Stimulated activated naive B cell treated with anti-CD40 and anti-IgM and Interleukin-4, amounts not matched to agents 10 μg/mL and 1 μg/mL and 100 μg/mL, for 72 hours (primary cell): ENCODE measurements around the gene GH2.

Source experiments
- ATAC-seq, 2 donors: fragments of 150-1000 bp; cut with Tn5 transposase; replicated peaks; 2 replicates each; pipeline ENCODE4 v1.10.0; 2021; ENCODE audit warnings: moderate library complexity in 1 of 2
- DNase-seq: peaks from one replicate; pipeline ENCODE4 v3.0.0; 2021
- H3K27ac Mint-ChIP-seq: one replicate; pipeline ENCODE4 v1.8.0; 2022; ENCODE audit warnings: mild to moderate bottlenecking, mixed read lengths
- H3K27me3 Mint-ChIP-seq, 2 donors: one replicate each; pipeline ENCODE4 v1.8.0; 2022; ENCODE audit warnings: mixed read lengths in 2 of 2
- H3K36me3 Mint-ChIP-seq, 2 donors: one replicate each; pipeline ENCODE4 v1.8.0; 2022; ENCODE audit warnings: mixed read lengths in 2 of 2, mild to moderate bottlenecking in 1 of 2
- H3K4me1 Mint-ChIP-seq, 2 donors: one replicate each; pipeline ENCODE4 v1.8.0; 2022; ENCODE audit warnings: mixed read lengths in 2 of 2, mild to moderate bottlenecking in 1 of 2
- H3K4me3 Mint-ChIP-seq, 2 donors: one replicate each; pipeline ENCODE4 v1.8.0; 2022; ENCODE audit warnings: mild to moderate bottlenecking in 2 of 2, mixed read lengths in 2 of 2, moderate library complexity in 1 of 2
- H3K9me3 Mint-ChIP-seq, 2 donors: one replicate each; pipeline ENCODE4 v1.8.0; 2022; ENCODE audit warnings: mixed read lengths in 2 of 2, mild to moderate bottlenecking in 1 of 2

GH2 gene

GRCh38 chr17:63833741-63834373, 47.9 kb downstream of the GH2 start:
- H3K27ac Mint-ChIP-seq, result peak overlapping the region; percentile 14
- no peaks in the 10 kb centered on the region for H3K27me3 Mint-ChIP-seq
- no peak for ATAC-seq
- H3K4me3 Mint-ChIP-seq, result no peak overlapping the region
- peaks cover 53 to 63% of the 10 kb centered on the region in 2 donors for H3K36me3 Mint-ChIP-seq
- DNase-seq, result no peak
- H3K4me1 Mint-ChIP-seq, result peaks cover 31 to 66% of the 10 kb centered on the region in 2 donors
- no peaks in the 10 kb centered on the region for H3K9me3 Mint-ChIP-seq

DNA sequence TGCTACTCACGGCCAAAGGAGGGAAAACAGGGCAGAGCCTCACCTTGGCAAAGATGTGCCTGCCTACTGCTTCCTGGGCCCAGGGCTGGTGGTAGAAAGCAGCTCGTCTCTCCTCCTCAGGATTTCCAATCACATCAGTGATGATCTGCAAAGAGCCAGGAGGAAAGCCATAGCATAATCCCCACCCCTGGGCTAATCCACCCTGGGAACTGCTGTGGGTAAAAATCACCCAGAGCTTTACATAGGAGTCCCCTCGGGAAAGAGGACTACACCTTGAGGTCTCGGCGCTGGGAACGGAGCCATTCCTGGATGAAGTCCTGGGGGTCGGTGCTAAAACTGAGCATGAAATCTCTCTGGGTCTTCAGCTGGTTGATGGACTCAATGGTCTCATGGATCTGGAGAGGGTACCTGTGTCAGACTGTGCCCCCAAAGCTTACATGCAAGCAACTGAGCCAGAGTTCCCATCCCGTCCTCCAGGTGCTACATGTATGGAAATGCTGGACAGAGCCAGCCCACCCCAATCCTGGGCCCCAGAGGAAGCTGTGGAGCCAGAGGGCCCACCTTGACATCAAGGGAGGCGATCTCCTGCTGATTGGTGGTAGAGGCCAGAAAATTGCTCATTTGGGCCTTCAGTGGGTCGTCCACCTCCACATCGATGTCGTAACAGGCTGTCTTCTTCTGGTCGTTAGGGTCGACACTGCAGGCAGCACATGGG, 48.6 kb downstream of the GH2 start:
- Mint-ChIP-seq H3K36me3 (peaks cover 53 to 66% of the 10 kb centered on the region in 2 donors), H3K4me1 (peaks cover 29 to 64% of the 10 kb centered on the region in 2 donors), H3K4me3 (no peak overlapping the region), H3K27me3 (no peaks in the 10 kb centered on the region), H3K9me3 (no peaks in the 10 kb centered on the region), H3K27ac (peak overlapping the region; percentile 14)
- no peak for ATAC-seq
- no peak for DNase-seq

DNA sequence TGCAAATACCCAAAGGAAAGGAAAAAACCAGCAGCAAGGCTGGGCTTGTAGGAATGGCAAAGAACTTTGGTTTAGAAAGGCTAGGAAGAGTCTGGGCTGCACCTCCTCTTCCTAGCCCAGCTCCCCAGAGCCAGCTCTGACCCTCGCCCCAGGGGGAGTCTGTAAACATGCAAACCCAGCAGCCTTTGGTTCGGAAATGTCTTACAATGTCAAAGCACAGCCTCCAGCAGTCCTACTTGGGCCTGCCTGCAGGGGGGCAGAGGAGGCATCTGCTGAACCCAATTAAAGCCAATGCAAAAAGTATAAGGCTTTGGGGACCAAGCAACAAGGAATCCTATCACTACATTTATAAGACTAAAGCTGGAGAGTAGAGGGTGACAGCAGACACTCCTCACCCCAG, 49.3 kb downstream of the GH2 start:
- H3K27me3 Mint-ChIP-seq, result no peaks in the 10 kb centered on the region
- no peak for DNase-seq
- no peak for ATAC-seq
- no peak overlapping the region for H3K4me3 Mint-ChIP-seq
- no peak overlapping the region for H3K27ac Mint-ChIP-seq
- peaks cover 28 to 64% of the 10 kb centered on the region in 2 donors for H3K4me1 Mint-ChIP-seq
- peaks cover 50 to 67% of the 10 kb centered on the region in 2 donors for H3K36me3 Mint-ChIP-seq
- no peaks in the 10 kb centered on the region for H3K9me3 Mint-ChIP-seq

- H3K27me3 Mint-ChIP-seq, result no peaks in the 10 kb centered on the region
- no peak for DNase-seq
- no peak for ATAC-seq
- H3K4me3 Mint-ChIP-seq, result no peak overlapping the region
- H3K36me3 Mint-ChIP-seq, result peaks cover 50 to 69% of the 10 kb centered on the region in 2 donors
- peaks cover 26 to 60% of the 10 kb centered on the region in 2 donors for H3K4me1 Mint-ChIP-seq
- no peaks in the 10 kb centered on the region for H3K9me3 Mint-ChIP-seq
- no peak overlapping the region for H3K27ac Mint-ChIP-seq
Measured at GRCh38 chr17:63832014-63832413, 49.7 kb downstream of the GH2 start.

- DNase-seq (no peak), ATAC-seq (no peak)
- Mint-ChIP-seq H3K4me3 (no peak overlapping the region), H3K27ac (peak overlapping the region; percentile 38), H3K4me1 (peaks cover 26 to 60% of the 10 kb centered on the region in 2 donors), H3K27me3 (no peaks in the 10 kb centered on the region), H3K36me3 (peaks cover 49 to 70% of the 10 kb centered on the region in 2 donors), H3K9me3 (no peaks in the 10 kb centered on the region)
Measured at GRCh38 chr17:63831505-63831904, 50.2 kb downstream of the GH2 start.

GRCh38 chr17:63830904-63831491, 50.7 kb downstream of the GH2 start:
- Mint-ChIP-seq H3K27me3 (no peaks in the 10 kb centered on the region), H3K4me3 (peak overlapping the region in 1 of 2 donors; percentile 25), H3K9me3 (no peaks in the 10 kb centered on the region), H3K4me1 (peaks cover 31 to 65% of the 10 kb centered on the region in 2 donors), H3K36me3 (peaks cover 54 to 74% of the 10 kb centered on the region in 2 donors), H3K27ac (peak overlapping the region; percentile 38)
- ATAC-seq, result no peak
- no peak for DNase-seq

DNA sequence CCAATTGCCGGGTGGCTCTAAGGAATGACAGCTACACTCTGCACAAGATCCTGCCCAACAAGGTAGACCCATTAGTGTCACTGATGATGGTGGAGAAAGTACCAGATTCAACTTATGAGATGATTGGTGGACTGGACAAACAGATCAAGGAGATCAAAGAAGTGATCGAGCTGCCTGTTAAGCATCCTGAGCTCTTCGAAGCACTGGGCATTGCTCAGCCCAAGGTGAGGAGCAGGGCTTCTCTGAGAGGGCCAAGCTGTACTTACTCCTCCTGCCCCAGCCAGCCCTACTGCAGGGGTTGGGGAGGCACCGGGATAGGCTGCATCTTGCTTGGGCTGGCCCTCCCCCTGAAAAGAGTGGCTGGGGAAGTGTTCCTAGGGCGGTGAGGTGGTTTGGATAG, 51.5 kb downstream of the GH2 start:
- Mint-ChIP-seq H3K27ac (peak overlapping the region; percentile 38), H3K9me3 (no peaks in the 10 kb centered on the region), H3K4me1 (peaks cover 34 to 65% of the 10 kb centered on the region in 2 donors), H3K27me3 (no peaks in the 10 kb centered on the region), H3K36me3 (peaks cover 52 to 73% of the 10 kb centered on the region in 2 donors), H3K4me3 (no peak overlapping the region)
- DNase-seq (no peak), ATAC-seq (no peak)
